GM19438 (cell line): ENCODE data around the gene MBD2.
A peak's percentile ranks its signal among the peaks of the same experiment; 100 is the strongest.
"Not testable (repeated sequence)": the region's sequence is repeated elsewhere in the genome, so short reads cannot be mapped to it uniquely, and the experiment has no call there.

Source experiments
- ATAC-seq: cut with Tn5 transposase; IDR thresholded peaks from one replicate; pipeline ENCODE4 v1.9.1; 2021; ENCODE audit warnings: low read depth; ENCODE audit not compliant: unreplicated experiment

The MBD2 gene, protein sequence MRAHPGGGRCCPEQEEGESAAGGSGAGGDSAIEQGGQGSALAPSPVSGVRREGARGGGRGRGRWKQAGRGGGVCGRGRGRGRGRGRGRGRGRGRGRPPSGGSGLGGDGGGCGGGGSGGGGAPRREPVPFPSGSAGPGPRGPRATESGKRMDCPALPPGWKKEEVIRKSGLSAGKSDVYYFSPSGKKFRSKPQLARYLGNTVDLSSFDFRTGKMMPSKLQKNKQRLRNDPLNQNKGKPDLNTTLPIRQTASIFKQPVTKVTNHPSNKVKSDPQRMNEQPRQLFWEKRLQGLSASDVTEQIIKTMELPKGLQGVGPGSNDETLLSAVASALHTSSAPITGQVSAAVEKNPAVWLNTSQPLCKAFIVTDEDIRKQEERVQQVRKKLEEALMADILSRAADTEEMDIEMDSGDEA

DNA sequence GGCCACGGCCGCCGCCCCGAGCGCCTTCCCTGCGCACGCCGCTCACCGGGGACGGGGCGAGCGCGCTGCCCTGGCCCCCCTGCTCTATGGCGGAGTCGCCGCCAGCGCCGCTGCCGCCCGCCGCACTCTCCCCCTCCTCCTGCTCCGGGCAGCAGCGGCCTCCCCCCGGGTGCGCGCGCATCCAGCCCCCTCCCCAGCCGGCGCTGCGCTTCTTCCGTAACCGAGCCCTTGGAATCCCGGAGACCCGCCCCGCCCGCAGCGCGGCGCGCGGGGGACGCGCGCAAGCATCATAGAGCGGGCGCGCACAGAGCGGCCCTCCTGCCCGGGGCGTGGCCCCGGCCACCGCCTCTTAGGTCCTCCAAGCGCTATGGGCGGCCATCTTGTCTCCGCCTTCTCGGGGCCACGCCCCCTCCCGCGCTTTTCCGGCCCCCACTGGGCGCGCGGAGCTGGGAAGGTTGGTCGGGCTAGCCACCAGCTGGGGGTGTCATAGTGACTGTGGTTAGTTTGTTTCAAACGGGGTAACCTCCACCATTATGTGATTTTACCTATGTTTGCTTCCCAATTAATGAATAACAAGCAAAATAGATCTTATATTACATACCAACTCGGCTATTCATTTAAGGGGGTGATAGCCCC, at the start of gene MBD2:
TSS of gene MBD2 (minus strand) at position 291 of the 636 bp plus-strand sequence. CDS start at position 181, 110 bp downstream.
- ATAC-seq = peak; percentile 85

DNA sequence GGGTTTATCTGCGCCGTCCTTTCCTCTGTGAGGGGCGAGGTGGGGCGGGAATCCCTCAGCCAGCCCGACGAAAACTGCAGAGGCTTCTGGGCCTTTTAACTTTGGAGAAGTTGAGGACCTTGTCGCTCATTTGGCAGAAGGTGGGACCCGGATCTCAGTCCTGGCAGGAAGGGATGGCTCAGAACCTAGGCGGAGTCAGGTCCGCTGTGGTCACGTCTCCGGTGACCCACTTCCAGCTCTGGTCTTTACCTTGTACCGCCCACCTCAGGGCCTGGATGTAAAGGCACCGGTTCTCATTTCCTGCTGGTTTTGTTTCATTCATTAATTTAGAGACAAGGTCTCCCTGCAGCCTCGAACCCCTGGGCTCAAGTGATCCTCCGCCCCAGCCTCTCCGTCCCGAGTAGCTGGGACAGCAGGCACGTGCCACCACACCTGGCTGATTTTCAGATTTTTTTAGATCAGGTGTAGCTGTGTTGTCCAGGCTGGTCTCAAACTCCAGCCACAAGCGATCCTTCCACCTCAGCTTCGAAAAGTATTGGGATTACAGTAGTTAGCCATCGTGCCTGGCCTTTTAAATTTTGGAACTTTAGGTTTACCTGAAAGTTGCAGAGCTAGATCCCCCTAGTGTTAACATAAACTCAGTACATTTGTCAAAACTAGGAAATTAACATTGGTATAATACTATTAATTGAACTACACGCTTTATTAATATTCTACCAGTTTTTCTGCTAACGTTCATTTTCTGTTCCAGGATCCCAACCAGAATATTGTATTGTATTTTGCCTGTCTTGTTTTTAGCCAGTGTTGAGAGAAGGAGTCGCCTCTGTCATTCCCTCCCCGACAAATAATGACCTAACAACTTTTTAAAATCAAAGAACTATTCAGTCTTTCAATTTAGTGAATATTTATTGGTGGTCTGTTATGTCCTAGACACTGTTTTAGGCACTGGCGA, 45.7 kb upstream of the MBD2 start:
- peak; percentile 53 for ATAC-seq

DNA sequence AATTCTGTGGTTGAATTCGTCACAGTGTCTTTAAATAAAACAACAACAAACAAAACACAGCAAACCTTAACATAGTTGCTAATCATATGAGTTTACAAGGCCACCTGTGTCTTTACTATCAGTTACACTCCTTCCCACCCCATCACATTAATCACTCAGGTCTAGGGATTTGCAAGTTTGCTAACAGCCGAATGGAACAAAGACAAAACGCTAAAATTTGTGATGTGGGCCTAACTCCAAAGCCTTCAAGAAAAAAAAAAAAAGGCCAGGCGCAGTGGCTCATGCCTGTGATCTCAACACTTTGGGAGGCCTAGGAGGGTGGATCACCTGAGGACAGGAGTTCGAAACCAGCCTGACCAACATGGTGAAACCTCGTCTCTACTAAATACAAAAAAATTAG, 44.3 kb upstream of the MBD2 start:
- ATAC-seq = no peak

DNA sequence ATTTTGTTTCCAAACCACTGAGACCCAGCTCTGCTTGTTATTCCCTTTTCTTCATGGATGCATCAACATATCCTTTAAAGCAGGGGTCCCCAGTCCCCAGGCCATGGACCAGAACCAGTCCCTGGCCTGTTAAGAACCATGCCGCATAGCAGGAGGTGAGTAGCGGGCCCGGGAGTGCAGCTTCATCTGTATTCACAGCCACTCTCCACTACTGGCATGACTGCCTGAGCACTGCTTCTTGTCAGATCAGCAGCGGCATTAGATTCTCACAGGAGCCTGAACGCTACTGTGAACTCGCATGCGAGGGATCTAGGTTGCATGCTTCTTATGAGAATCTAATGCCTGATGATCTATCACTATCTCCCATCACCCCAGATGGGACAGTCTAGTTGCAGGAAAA, 43.2 kb upstream of the MBD2 start:
- ATAC-seq = no peak

DNA sequence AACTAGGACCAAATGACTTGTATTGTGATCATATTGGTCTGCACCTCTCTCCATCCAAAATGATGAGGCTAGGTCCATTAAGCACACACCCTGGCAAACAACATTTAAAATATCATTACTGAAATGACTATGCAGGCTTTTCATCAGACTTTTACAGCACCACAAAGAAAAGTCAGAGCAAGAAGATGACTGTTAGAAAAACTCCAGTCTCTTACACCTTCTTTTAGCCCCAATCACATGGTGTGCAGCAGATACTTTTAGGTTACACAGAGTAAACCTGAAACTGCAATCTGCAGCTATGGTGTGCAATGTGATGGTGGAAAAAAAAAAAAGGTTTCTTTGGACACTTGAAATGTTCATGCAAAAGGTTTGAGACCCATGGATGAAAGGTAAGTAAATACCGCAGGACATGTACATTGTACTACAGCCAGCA, 39.5 kb upstream of the MBD2 start:
- ATAC-seq = peak; percentile 62

DNA sequence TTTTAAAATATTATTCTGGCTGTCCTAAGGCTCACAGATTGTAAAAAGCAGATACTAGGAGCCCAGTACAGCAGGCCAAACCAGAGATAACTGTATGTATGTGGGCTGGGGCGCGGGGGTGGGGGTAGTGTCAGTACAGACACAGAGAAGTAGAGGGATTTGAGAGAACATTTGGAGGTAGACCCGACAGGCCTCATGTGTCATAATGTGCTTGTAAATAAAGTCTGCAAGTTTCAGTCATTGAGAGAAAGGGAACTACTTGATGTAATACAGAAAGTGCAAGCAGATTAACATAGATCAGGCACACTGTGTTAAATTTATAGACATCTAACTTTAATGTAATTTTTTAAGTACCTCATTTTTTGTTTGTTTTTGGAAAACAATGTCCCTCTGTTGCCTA, 37.4 kb upstream of the MBD2 start:
- ATAC-seq = peak; percentile 63

DNA sequence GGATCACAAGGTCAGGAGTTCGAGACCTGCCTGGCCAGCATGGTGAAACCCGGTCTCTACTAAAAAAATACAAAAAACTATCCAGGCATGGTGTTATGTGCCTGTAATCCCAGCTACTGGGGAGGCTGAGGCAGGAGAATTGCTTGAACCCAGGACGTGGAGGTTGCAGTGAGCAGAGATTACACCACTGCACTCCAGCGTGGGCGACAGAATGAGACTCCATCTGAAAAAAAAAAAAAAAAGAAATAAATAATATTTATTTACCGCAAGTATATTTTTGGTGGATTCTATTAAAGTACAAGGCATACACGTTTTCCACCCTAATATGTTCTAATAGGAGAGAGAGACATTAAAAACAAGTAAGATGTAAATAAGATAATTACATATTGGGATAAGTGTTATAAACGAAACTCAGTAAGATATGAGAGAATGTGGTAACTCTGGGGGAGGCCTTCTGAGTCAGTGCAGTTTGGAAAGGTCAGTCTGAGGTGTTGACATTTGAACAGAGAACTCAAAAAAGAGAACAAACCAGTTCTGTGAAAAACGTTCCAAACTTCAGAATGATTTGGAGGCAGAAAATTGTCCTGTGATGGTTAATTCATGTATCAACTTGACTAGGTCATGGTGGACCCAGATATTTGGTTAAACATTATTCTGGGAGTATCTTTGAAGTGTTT, 36.1 kb upstream of the MBD2 start:
- no peak for ATAC-seq

DNA sequence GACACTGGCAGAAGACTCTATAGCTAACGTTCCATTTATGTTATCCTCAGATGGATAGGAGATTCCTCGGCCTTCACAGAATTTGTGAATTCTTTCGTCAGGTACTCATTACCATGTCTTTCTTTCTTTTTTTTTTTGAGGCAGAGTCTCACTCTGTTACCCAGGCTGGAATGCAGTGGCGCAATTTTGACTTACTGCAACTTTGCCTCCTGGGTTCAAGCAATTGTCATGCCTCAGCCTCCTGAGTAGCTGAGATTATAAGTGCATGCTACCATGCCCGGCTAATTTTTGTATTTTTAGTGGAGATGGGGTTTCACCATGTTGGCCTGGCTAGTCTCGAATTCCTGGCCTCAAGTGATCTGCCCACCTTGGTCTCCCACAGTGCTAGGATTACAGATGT, 33.3 kb upstream of the MBD2 start:
- ATAC-seq = not testable (repeated sequence)

DNA sequence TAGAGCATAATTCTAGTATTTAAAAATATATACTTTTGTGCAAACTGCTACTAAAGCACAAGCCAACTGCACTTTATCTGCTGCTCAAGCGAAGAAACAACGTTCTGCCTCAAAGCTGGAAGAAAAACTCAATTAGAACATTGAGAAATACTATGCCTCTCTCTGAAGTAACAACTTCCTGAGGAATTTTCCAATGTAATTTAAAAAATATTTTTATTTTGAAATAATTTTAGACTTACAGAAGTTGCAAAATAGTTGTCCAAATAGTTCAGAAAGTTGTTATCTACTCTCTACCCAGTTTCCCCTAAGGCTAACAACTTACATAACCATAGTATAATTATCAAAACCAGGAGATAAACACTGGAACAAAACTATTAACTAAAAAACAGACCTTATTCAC, 32.5 kb upstream of the MBD2 start:
- no peak for ATAC-seq

DNA sequence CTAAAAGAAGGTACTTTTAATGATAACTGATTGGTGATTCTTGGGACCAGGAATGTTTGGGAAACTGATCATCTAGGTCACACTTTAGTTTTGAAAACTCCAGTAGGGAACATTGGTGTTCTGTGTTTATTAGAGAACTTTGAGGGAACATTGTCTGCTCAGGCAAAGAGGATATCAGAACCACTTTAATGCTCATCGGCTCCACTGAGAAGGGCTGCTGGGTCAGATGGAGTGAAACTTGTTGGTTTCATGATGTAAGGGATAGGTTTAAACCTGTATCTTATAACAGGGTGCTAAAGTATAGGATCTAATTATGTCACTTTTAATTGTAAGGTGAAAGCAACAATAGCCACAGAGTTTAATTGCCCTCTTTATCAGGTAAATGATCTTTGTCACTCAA, 30.7 kb upstream of the MBD2 start:
- ATAC-seq = no peak

DNA sequence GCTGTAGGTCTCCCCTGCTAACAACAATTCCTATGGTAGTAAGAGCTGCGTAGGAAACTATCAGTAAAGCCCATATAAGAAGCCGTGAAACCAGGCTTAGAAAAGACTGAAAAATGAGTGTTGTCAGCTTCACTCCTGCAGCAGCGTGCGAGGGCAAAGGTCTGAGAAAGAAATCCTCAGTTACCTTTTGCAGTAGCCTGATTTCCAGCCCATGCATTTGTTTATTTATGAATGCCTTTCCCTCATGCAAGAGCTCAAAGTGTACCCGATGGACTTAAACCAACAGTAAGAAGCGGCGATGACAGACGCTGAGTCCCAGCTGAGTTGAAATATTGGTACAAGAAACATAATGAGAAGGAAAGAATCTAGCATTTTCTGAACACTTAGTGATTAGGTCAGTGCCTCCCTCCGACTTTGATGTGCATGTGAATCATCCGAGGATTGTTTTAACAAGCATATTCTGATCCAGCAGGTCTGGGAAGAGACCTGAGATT, 29.8 kb upstream of the MBD2 start:
- ATAC-seq = no peak

DNA sequence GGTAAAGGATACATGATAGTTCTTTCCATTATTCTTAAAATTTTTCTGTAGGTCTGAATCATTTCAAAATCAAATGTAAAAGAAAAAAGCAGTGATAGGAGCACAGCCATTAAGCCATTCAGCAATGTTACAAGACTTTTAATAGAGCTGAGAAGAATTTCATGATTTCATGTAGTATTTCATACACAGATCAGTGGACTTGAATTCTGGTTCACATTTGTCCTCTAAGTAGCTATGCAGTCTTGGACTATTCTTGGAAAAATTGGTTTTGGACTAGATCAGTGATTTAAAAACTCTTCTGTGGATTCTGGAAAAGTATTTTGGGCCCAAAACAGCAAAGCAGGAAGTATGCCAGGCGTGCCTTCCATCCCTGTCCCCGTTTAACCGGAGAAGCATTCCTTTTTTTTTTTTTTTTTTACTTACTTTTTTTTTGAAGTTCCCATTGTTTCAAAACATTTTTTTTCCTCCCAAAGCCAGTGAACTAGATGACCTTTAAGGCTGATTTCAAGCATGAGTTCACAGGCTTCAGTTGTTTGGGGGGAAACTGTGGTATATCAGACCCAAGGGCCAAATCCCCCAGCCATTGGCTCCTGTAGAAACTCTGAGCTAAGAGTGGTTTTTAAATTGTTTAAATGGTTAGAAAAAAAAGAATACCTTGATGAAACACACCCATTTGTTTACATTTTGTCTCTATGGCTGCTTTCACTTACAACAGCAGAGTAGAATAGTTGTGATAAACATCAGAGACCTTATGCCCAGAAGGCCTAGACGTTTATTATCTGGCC, 27.3 kb upstream of the MBD2 start:
- ATAC-seq = no peak

DNA sequence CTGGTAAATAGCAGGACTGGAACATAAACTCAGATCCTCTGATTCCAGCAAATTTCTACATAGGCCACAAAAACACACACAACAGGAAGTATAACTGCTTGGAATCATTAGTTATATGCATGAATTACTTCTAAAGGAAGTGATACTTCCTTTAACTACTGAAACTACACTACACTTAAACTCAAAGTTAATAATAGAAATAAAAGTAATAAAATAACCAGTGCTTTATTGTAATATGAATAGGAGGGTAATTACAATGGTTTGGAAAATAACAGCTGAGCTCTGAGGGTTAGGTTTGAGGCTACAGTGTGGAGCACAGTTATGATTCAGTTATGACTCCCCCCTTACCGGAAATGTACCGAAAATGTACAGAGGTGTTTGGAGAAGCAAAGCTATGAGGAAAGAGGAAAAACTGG, 26.4 kb upstream of the MBD2 start:
- peak; percentile 77 for ATAC-seq

DNA sequence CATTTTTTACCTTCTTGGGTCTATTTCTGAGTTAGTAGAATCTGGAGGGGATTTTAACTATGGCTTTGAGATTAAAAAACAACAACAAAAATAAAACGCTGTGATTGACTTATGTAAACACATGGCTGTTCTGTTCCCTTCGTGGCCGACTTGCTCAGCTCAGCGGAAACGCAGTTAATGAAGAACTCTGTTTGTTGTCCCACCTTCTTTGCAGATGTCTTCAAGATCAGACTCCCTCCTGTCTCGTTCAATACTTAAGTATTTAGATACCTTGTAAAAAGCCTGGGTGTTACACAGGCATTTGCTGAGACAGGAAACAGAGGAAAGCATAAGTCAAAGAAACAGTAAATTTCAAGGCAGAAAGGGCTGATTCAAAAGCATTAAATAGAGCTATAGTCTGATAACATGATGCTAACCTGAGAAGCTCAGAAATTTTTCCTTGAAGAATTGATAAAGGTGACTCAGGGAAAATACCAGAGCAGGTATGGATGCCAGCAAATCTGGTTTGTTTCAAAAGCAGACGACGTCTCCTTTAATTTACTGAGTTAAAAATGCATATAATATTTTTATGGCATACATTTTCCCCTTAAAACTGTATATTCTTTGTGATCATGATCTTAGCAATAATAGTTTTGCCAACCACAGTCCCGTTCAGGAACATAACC, 23.2 kb upstream of the MBD2 start:
- peak; percentile 34 for ATAC-seq

DNA sequence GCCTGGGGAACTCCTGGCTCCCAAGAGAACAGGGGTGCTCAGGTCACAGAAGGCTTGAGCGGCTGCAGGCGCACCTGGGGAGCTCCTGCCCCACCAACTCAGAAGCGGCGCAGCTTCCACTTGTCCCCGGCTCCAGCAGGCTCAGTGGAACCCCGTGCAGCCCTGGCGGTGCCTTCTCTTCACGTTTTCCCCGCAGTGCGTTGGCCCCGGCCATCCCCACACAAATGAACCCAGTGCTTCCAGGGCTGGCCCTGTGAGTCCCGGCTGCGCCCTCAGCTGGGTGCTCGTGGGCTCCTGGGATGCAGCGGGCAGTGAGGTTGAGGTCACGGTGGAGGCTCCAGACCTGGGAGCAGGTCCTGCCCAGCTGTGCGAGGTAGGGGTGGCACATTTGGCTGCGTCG, 17.9 kb upstream of the MBD2 start:
- ATAC-seq = no peak

DNA sequence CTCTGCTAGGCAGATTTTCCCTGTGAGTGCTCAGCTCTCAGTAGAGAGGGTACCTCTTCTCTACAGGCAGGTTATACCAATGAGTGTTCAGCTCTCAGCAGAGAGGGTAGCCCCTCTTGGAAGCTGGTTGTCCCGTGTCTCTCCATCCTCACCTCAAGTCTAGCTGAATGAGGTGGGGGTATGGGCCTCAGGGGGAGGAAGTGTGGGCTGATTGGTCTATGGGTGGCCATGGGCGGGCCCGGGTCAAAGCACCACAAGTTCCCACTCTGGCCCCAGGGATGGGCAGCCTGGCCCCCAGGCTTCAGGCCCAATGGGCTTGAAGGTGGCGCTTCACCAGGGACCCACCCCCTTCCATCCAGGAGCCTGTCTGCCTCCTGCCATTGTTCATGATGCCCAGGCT, 17.0 kb upstream of the MBD2 start:
- ATAC-seq = no peak

DNA sequence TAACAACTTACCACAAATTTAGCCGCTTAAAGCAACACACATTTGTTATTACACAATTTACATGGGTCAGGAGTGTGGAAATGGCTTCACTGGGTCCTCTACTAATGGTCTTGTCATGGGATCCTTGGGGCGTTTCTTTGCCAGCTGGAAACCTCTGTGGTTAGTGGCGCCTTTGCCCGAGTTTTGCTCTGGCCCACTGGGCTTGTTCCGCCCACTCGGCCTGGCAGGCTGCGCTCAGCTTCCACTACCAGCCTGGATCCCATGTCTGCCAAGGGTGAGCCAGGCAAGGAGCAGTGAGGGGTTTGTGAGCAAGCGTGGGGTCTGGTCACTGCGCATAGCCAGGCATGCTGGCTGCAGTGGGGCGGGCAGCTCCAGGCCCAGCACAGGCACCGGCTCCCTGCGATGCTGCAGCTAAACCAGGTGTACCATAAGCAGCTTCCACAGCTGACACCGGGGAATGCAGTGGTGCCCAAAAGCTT, 16.2 kb upstream of the MBD2 start:
- ATAC-seq = no peak

DNA sequence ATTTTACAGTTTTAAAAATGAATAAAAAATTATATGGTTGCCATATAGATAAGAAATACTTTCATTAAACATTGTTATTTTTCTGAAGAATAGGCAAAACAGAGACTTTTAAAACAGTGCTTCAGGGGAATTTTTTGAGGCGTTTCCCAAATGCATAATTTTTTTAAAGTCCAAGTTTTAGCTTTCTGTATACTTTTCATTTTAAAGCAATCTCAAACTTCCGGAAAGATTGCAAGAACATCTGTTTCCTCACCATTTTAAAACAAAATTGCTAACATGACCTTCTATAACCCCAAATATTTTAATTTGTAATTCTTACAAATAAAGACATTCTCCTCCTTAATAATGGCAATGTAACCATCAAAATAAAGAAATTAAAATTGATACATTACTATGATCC, 15.1 kb upstream of the MBD2 start:
- no peak for ATAC-seq

DNA sequence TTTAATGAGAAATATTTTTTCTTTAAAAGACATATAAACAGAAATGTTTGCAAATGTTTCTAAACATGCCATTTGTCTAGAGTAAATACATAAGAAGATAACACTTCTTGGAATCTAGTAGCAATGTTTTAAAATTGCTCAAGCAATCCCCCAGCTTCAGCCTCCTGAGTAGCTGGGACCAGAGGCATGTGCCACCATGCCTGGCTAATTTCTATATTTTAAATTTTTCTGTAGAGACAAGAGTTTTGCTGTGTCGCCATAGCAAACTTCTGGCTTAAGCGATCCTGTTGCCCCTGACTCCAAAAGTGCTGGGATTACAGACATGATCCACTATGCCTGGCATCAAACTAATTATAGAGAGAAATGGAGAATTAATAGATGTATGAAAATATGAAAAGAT, 14.6 kb upstream of the MBD2 start:
- no peak for ATAC-seq
